Caki2 (cell line): ENCODE measurements around the gene MVK. TPM values are rescaled to one million over a fixed set of nuclear protein-coding genes. Genes with fewer than 3 reads are reported as not detected.

Experiments
- DNase-seq: peaks from one replicate; pipeline ENCODE4 v3.0.0-alpha.2; 2015; ENCODE audit warnings: low read depth
- in situ Hi-C: cut with HindIII; loops from 2 replicates; pipeline ENCODE4 v1.10.0; 2016; ENCODE audit warnings: low sequenced_read_pairs, low pct_unique_long_range_greater_than_20kb, mixed read lengths
- total RNA-seq: library from RNA; depleted of rRNA; stranded (reverse); fragments of >200 nt; shearing (Covaris generic); gene quantifications from 2 replicates; pipeline ENCODE4 v1.2.3, GENCODE V29; 2014; ENCODE audit warnings: low replicate concordance

MVK gene
- total RNA-seq, 1 experiment from 2014 or later, result 31.5 TPM

DNA sequence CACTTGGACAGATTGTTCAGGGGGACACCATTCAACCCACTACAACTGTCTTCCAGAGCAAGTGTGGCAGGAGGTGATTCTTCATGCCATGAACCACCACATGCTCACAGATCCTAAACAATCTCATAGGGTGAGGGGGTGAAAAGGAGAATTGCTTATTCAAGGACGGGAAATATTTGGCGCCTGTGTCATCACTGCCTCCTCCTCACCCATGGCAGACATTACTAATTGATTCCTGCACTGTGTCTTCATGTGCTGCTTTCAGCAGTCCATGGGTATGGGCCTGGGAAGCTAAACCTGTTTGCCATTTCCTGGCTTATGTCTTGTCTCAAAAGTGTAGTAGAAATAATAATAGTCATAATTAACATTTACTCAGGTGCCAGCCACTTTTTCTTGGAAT lies 31.6 kb upstream of the MVK start:
- no peak for DNase-seq
- in situ Hi-C loops, result no loop called here

DNA sequence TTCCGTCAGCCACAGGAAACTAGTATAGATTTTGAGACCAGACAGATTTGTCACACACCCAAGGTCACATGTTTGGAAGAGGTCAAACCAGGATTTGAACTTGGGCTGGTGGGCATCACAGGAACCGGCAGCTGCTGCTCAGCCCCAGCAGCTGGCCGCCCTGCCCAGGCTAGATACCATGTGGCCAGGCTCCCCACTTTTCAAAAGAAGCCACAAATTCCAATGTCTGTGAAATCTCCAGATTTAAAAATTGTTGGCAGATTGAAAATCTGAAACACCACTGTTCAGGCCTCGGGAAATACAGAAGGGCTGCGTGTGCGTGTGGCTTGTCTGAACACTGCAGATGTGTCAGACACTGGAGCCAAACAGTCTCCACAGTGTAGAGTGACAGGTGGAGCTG lies 30.7 kb upstream of the MVK start:
- no peak for DNase-seq
- in situ Hi-C loops, result no loop called here

DNA sequence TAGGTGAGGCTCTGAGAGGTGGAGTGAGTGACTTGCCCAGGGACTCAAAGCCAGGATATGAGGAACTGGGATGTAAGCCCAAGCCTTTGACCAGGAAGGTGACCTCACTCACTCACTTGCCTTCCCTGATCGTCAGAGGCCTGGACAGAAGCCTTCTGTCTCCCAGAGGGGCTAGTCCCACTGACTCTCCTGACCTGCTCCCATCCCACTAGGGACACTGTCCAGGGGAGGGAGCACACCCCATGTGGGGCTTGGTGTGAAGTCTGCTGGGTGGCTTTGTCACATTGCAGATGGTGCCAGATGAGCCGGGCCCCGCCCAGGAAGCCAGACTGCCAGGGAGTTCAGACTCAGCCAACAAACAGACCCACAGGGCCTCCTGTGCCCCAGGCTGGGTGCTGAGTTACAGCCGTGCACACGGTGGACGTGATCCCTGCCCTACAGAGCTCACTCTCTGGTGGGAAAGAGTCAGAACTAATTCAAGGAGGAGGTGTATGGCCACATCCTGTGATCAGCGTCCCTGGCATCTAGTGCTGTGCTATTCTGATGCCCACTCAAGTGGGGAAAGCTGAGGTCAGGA lies 28.6 kb upstream of the MVK start:
- in situ Hi-C loops, result no loop called here

DNA sequence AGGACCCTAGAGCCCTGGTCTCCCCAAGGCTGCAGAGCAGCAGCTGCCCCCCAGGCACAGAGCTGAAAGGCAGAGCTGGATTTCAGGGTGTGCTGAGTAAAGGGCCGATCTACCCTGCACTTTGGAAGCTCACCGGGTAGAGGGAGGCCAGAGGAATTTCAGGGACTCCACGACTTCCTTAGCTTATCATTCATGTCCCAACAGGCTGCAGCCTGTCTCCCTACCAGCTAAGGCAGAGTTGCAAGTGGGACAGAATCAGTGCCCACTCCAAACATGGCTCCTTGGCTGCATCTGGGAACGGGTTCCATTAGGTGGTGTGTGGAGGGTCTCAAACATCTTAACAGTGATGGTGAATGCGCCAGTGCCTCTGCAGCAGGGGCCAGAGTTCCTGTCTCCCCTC lies 27.8 kb upstream of the MVK start:
- in situ Hi-C loops, result no loop called here
- no peak for DNase-seq

More for the DNA sequence above, 28.6 kb upstream of the MVK start:
- DNase-seq, result peak; percentile 2

DNA sequence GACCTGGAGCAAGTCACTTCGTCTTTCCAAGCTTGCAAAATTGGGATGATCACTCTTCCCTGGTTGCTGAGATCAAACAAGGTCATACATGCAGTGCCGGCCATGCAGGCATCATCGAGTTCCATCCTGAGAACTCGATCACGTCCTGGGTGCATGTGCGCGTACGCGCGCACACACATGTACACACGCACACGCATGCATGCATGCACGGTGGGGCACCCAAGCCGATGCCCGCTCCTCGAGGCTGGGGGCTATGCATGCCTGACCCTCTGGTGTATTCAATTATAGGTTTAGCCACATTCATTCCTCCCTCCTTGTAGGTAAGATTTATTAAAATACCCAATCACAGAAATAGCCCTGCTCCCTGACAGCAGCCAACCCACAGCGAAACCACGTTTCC lies 26.3 kb upstream of the MVK start:
- DNase-seq, result no peak
- in situ Hi-C loops, result no loop called here

DNA sequence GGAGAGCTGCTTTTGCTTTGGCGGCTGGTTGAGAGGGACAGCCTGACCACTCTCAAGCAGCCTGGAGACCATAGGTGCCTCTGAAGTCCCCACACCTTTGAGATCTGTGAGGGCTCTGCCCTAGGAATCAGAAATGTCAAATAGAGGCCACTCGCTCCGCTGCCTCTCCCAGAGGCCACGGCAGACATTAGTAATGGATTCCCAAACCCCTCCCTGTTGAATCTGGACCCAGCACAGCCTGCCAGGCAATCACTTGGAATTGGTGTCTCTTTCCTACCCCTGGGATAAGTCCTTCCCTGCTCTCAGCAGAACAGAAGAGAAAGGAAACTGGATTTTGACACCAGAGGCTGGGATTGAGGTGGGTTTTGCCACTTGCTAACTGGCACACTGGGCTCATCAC lies 25.3 kb upstream of the MVK start:
- in situ Hi-C loops, result no loop called here
- no peak for DNase-seq

DNA sequence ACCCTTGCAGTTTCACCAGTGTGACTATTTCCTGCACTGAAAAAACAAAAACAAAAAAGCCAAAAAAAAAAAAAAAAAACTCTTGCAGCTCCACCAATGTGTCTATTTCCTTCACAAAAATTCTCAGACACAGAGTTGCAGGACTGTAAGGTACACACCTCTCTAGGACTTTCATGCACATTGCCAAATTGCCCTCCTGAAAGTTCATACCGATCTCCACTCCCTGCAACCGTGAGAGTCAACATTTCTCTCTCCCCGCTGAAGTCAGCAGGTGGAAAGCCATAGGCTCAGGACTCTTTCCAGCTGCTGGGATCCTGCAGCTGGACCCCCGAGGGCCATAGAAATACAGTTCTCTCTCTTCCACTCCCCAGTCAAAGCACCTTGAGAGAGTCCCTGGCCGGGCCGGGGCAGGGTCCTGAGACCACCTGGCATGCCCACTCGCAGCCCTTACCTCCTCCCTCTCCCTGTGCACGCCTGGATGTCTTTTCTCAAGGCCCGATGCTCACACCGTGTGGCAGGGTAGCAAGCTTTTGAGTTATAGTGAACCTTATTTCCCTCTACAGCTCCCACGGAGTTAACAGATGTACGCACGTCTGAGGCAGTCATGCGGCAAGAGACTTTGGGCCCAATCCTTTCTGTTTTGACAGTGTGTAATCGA lies 23.9 kb upstream of the MVK start:
- DNase-seq, result no peak
- in situ Hi-C loops, result no loop called here

DNA sequence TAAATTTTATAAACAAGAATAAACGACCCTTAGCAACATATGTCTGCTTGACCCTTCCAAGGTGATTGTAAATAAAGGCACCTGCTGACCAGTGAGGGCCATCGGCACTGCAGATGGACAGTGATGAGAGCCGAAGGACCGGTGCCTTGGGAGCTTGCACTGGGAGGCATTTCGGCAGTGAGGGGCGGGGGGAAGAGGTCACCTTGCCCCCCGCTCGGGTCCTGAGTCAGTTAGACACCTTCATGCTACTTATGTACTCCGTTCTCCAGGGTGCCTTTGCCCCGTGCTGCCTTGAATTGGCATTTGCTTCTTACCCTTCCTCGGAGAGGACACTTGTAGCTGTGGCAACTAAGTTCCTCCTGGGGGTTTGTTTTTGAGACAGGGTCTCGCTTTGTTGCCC lies 23.3 kb upstream of the MVK start:
- in situ Hi-C loops, result no loop called here
- DNase-seq, result no peak

DNA sequence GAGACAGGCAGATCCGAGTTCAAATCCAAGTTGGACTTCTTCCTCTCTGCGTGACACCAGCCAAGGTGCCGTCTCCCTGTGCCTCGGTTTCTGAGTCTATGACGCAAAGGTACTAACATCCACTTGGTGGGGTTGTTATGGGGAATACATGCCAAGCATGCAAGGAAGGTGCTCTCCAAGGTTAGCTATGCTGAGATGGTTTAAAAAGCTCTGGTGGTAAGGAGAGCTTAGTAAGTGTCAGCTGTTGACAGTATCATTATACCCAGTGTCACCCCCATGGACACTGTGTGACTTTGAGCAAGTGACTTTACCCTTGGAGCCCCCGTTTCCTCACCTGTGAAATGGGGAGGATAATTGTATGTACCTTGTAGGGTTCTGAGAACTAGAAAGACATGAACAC lies 22.5 kb upstream of the MVK start:
- in situ Hi-C loops, result no loop called here

DNA sequence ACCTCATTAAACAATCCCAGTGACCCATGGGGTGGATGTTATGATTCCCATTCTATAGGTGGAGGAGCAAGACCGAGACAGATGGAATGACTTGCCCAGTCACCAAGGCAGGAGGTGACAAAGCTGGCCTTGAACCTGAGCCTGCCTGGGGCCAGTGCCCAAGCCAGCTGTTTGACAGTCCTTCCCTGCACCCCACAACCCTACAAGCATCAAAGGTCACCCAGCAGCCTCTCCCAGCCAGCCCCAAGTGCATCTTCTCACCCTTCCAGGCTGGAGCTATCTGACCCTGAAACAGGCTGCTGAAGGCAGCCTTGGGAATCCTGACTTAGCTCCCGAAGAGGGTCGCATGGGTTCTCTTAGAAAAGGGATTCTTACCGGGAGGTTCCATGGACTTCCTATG lies 20.6 kb upstream of the MVK start:
- no peak for DNase-seq
- in situ Hi-C loops, result no loop called here

More for the DNA sequence above, 22.5 kb upstream of the MVK start:
- no peak for DNase-seq

DNA sequence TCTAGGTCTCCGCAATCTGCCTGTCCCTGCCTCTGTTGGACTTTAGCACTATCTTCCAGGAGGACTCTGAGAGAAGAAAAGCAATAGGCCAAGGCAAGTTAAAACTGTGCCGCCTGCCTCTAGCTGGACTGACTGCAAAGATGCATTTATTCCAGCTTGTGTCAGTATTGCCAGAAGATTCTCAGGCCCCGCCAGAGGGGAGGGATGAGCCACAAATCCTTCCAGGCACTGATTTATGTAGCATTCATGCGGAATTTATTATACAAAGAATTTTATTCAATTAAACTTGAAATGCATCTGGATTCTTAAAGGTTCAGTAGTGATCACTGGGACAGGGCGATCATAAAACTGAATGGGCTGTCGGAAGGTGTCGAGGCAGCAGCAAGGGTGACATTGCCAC lies 20.1 kb upstream of the MVK start:
- no peak for DNase-seq
- in situ Hi-C loops, result no loop called here

DNA sequence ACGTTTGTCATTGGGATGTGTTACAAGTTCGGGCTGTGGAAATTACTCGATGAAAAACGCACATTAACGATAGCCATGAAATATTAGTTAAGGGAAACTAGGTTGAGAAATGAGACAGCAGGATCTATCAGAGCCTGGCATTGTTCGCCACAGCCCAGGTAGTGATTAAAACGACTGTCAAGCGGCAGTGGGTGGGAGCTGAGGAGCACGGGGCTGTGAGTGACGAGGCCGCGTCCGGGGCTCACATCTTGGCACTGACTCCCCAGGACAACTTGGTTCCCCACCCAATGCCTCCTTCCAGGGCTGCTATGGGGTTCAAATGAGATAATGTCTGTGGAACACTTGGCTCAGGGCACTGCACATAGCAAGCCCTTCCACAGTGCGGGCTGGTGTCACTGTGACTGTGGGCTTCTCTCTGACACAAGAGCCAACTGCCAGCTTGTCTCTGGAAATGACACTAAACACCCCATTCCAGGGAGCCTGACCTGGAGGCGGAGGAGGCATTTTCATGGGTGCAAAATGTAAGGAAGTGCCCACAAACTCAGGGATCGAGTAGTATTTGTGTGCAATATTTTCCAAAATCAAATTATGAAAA lies 19.6 kb upstream of the MVK start:
- in situ Hi-C loops, result no loop called here
- DNase-seq, result no peak

DNA sequence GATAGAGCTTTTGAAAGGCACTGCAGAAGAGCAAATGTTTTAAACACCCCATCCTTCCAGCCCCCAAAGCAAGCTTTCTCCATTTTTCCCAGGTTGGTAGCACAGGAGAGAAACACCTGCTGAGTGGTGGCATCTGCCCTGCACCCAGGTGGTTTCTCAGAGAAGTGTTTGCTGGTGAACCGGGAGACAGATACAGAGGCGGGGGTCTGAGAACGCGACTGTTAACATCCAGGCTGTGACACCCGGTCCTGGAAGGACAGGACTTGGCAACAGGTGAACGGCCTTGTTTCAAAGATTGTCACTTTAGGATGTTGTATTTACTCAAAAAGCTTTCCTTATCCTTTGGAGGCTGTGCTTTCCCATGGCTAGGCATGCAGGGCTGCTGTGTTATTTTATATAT lies 18.8 kb upstream of the MVK start:
- no peak for DNase-seq
- in situ Hi-C loops, result no loop called here

DNA sequence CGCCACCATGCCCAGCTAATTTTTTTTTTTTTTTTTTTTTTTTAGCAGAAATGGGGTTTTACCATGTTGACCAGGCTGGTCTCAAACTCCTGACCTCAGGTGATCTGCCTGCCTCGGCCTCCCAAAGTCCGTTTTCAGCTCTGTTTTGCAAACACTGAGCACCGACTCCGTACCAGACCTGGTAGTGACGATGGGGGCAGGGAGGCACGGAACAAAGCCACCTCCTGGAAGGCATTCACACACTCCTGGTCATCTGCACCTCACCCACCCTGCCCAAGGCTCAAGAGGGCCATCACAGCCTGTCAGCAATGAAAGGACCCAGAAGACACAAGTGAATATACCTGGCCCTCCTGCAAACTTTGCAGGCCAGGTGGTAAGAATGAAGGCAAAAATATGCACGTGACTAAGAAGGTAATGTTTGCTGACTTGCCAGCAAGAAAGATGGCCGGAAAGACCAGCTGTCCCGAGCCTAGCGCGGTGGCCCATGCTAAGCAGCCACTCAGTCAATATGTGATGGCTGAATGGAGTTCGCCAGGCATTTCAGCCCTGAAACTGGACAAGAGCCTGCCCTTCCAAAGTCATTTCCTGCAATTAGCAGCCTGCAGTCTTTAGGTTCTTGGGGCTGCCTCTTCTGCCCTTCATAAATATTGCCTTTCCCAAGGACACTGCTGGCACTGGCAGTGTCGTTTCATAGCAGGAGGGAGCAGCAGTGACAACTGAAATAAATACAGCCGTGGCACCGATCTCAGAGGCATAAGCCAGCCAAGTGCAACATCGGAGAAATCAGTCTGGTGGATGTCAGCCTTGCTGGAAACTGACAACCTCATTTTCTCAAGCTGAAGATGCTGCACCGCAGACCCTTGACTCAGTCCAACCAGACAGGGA lies 17.9 kb upstream of the MVK start:
- in situ Hi-C loops, result no loop called here
- DNase-seq, result no peak

DNA sequence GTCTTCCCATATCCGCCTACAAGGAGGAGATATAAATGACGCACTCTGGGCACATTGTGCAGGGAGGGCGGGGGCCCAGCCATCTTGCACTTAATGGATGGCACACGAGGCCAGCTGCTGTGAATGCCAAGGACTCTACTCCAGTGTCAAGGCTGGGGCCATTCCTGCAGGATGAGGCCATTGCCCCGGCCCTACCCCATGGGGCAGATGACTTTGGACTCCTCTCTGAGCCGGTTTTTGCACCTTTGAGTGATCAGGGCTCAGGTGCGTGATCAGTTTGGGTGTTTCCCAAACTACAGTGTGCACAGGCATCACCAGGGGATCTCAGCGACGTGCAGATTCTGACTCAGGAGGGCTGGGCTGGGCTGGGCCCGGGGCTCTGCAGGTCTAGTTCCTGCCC lies 16.4 kb upstream of the MVK start:
- no peak for DNase-seq
- in situ Hi-C loops, result no loop called here

DNA sequence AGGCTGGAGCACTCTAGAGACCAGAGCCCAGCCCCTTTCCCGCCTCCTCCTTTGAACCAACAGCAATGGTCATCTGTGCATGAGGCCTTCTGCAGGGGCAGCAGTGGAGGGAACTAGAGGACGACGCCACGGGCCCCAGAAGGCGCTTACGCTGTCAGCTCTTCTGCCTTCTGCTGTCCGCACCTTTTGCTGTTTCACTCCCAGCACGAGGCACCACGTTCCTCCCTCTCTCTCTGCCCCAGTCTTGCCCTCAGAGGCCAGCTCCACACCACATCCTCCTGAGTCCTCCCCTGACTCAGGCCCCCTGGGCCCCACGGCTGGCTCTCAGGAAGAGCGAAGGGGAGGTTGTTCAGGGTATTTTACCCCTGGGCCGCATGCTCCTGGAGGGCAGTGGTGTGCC lies 15.8 kb upstream of the MVK start:
- in situ Hi-C loops, result no loop called here
- no peak for DNase-seq

DNA sequence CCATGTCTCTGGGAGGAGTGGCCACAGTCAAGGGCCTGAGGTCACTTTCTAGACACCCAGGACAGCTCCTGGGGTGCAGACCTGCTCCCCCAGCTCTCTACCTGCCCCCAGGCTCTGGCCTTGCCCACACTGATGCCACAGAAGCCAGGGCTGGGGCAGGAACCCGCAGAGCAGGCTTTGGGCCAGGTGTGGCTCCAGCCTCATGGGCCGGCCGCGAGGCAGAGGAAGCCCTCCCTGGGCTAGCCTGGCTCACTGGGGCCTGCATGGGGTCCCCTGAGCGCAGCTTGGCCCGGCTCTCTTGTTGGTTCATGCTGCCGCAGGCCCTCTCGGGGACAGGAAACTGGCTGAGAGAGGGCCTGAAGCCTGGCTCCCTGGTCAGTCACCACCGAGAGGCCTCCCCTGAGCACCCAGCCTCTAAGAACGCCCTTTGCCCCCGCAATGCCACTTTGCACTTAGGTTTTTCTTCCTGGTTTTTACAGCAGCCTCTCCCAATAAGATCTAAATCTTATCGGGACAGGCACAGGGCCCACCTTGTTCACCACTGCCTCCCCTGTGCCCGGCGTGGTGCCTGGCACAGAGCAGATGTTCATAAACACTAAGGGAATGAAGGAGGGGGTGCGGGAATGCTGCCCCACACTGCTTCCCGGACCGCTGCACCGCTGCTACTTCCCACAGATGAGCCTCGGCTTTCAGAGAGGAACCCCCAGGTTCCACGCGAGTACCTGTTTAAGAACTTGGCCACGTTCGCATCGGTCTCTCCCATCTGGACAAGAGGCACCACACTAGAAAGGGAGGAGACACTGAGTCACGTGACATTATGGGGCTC lies 15.0 kb upstream of the MVK start:
- no peak for DNase-seq

DNA sequence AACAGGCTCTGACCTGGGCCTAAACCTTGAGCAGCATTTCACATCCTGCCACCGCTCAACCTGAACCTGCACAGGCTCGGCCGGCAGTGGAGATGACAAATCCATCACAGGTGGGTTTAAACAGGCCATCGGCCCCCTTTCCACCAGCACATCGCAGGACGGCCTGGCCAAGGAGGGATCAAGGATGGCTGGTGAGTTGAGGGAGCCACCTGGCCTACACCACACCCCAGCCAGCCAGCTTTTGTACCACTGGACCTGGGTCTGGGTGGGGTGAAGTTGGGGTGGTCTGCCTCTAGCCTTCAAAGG lies 14.4 kb upstream of the MVK start:
- in situ Hi-C loops, result no loop called here
- no peak for DNase-seq

More for the DNA sequence above, 15.0 kb upstream of the MVK start:
- in situ Hi-C loops, result no loop called here

DNA sequence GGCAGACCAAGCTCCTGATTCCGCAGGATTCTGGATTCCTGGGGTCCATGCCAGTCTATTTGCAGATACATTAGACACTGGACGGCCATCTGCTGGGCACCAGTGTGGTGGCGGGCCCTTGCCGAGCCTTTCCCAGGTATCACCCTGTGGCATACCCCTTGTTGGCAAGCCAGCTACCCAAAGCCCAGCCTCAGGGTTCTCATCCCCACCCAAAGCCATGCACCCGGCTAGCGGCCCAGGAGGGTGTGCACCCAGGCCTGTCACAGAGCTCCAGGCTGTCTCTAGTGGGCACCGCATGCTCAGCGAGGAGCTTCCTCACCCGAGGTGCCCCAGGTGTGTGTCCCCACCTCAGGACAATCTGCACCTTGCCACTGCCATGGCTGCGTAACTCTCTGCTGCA lies 14.0 kb upstream of the MVK start:
- no peak for DNase-seq

More for the DNA sequence above, 14.0 kb upstream of the MVK start:
- in situ Hi-C loops, result no loop called here
